Nephron progenitor cell (in vitro differentiated cells): ENCODE measurements around the gene RPL4.

Experiments
- DNase-seq: peaks from one replicate; pipeline ENCODE4 v3.0.0; 2021
- H3K27ac Mint-ChIP-seq: 2 replicates; pipeline ENCODE4 v1.8.0; 2021; ENCODE audit warnings: mild to moderate bottlenecking, moderate library complexity, mixed read lengths
- H3K27me3 Mint-ChIP-seq: 2 replicates; pipeline ENCODE4 v1.8.0; 2021; ENCODE audit warnings: mild to moderate bottlenecking, low read depth, mixed read lengths; ENCODE audit not compliant: poor library complexity
- H3K36me3 Mint-ChIP-seq: 2 replicates; pipeline ENCODE4 v1.8.0; 2021; ENCODE audit warnings: low read depth, mixed read lengths
- H3K4me1 Mint-ChIP-seq: 2 replicates; pipeline ENCODE4 v1.8.0; 2021; ENCODE audit warnings: mixed read lengths
- H3K4me3 Mint-ChIP-seq: 2 replicates; pipeline ENCODE4 v1.8.0; 2021; ENCODE audit warnings: mild to moderate bottlenecking, moderate library complexity, mixed read lengths
- H3K9me3 Mint-ChIP-seq: 2 replicates; pipeline ENCODE4 v1.8.0; 2021; ENCODE audit warnings: mild to moderate bottlenecking, moderate library complexity, mixed read lengths
- CTCF ChIP-seq: fragments of 200-600 bp; sonication (generic); IDR thresholded peaks from 2 replicates; pipeline ENCODE4 v1.5.0; 2021; ENCODE audit warnings: antibody characterized with exemption

RPL4 gene

GRCh38 chr15:66496951-66497501 is 7.6 kb downstream of the RPL4 start:
- TF ChIP-seq CTCF = no peak
- Mint-ChIP-seq H3K27me3 (no peaks in the 10 kb centered on the region), H3K27ac (peak overlapping the region; percentile 91), H3K9me3 (no peaks in the 10 kb centered on the region), H3K36me3 (peaks cover 53% of the 10 kb centered on the region), H3K4me1 (peaks cover 14% of the 10 kb centered on the region), H3K4me3 (peak overlapping the region; percentile 95)
- peak; percentile 10 for DNase-seq

GRCh38 chr15:66494262-66494661 is 10.4 kb downstream of the RPL4 start:
- TF ChIP-seq CTCF = no peak
- no peaks in the 10 kb centered on the region for H3K9me3 Mint-ChIP-seq
- peak overlapping the region; percentile 64 for H3K27ac Mint-ChIP-seq
- no peaks in the 10 kb centered on the region for H3K27me3 Mint-ChIP-seq
- no peak for DNase-seq
- peaks cover 11% of the 10 kb centered on the region for H3K4me1 Mint-ChIP-seq
- H3K4me3 Mint-ChIP-seq = no peak overlapping the region
- H3K36me3 Mint-ChIP-seq = peaks cover 36% of the 10 kb centered on the region

- H3K4me1 Mint-ChIP-seq = peaks cover 5% of the 10 kb centered on the region
- TF ChIP-seq CTCF = no peak
- H3K4me3 Mint-ChIP-seq = no peak overlapping the region
- H3K9me3 Mint-ChIP-seq = no peaks in the 10 kb centered on the region
- H3K36me3 Mint-ChIP-seq = peaks cover 26% of the 10 kb centered on the region
- no peaks in the 10 kb centered on the region for H3K27me3 Mint-ChIP-seq
- DNase-seq = no peak
- H3K27ac Mint-ChIP-seq = peak overlapping the region; percentile 57
Observed at GRCh38 chr15:66491846-66492245, 12.8 kb downstream of the RPL4 start.

GRCh38 chr15:66489179-66489791 is 15.4 kb downstream of the RPL4 start:
- TF ChIP-seq CTCF = no peak
- Mint-ChIP-seq H3K9me3 (no peaks in the 10 kb centered on the region), H3K36me3 (peaks cover 23% of the 10 kb centered on the region), H3K4me1 (no peaks in the 10 kb centered on the region), H3K27ac (no peak overlapping the region), H3K27me3 (no peaks in the 10 kb centered on the region), H3K4me3 (no peak overlapping the region)
- DNase-seq = no peak

GRCh38 chr15:66488525-66488924 is 16.1 kb downstream of the RPL4 start:
- Mint-ChIP-seq H3K27me3 (no peaks in the 10 kb centered on the region), H3K4me1 (no peaks in the 10 kb centered on the region), H3K4me3 (no peak overlapping the region), H3K27ac (no peak overlapping the region), H3K36me3 (peaks cover 22% of the 10 kb centered on the region), H3K9me3 (no peaks in the 10 kb centered on the region)
- DNase-seq = no peak
- TF ChIP-seq CTCF = no peak

- no peaks in the 10 kb centered on the region for H3K9me3 Mint-ChIP-seq
- H3K4me3 Mint-ChIP-seq = no peak overlapping the region
- peak overlapping the region; percentile 71 for H3K27ac Mint-ChIP-seq
- no peak for DNase-seq
- H3K27me3 Mint-ChIP-seq = no peaks in the 10 kb centered on the region
- H3K4me1 Mint-ChIP-seq = no peaks in the 10 kb centered on the region
- peaks cover 28% of the 10 kb centered on the region for H3K36me3 Mint-ChIP-seq
- no peak for TF ChIP-seq CTCF
Observed at GRCh38 chr15:66486887-66487286, 17.8 kb downstream of the RPL4 start.
